K562 (cell line): ENCODE measurements around the gene PPARG. TPM values are rescaled to one million over a fixed set of nuclear protein-coding genes. Genes with fewer than 3 reads are reported as not detected.

ENCODE experiments used
- BRF1 ChIP-seq: IDR thresholded peaks from 3 replicates; pipeline ENCODE4 v1.6.1; 2011; ENCODE audit warnings: borderline replicate concordance, mild to moderate bottlenecking; ENCODE audit not compliant: insufficient read length; ENCODE audit errors: extremely low read depth
- CBX3 ChIP-seq, 2 experiments: IDR thresholded peaks; 1 replicate in 1 of 2; 2 replicates in 1 of 2; pipeline ENCODE4 v1.6.1; 2012; ENCODE audit warnings: inconsistent platforms in 2 of 2, low read length in 2 of 2, borderline replicate concordance in 1 of 2, control low read depth in 1 of 2
- DPF2 ChIP-seq: fragments of 450-650 bp; IDR thresholded peaks from 2 replicates; pipeline ENCODE4 v1.6.1; 2016
- E2F6 ChIP-seq, 2 experiments: IDR thresholded peaks; 2 replicates each; pipeline ENCODE4 v1.6.1; 2011; ENCODE audit warnings: borderline replicate concordance in 1 of 2, control low read depth in 1 of 2, low read depth in 1 of 2, low read length in 1 of 2, mild to moderate bottlenecking in 1 of 2, mixed read lengths in 1 of 2, moderate library complexity in 1 of 2; ENCODE audit not compliant: insufficient read depth in 1 of 2, insufficient read length in 1 of 2, poor library complexity in 1 of 2, severe bottlenecking in 1 of 2; ENCODE audit errors: extremely low read depth in 1 of 2
- ZBTB7A ChIP-seq: IDR thresholded peaks from 2 replicates; pipeline ENCODE4 v1.6.1; 2011; ENCODE audit warnings: low read depth, mild to moderate bottlenecking, low read length, moderate library complexity, borderline replicate concordance; ENCODE audit not compliant: control insufficient read depth
- ZBTB9 ChIP-seq: fragments of 450-650 bp; formaldehyde crosslinking; IDR thresholded peaks from 2 replicates; pipeline ENCODE4 v1.4.0; 2020; ENCODE audit warnings: mild to moderate bottlenecking, moderate library complexity
- polyA plus RNA-seq, 8 experiments: library from polyadenylated mRNA; depleted of rRNA in 4 of 8; stranded (reverse) in 5 of 8; unstranded in 3 of 8; fragments of >200 nt; fragmentation: Nextera tagmentation in 2 of 8; fragmentation: Illumina TruSeq in 1 of 8; extraction: Ambion mirVana in 2 of 8; extraction: Trizol in 1 of 8; gene quantifications; 2 replicates each; pipeline versions ENCODE4 v1.2.1 to v1.2.3, GENCODE V29; 2011 to 2014; ENCODE audit warnings: inconsistent platforms in 1 of 8, missing spikeins in 1 of 8
- total RNA-seq, 7 experiments: library from RNA; depleted of rRNA in 6 of 7; stranded (reverse); fragments of >200 nt in 6 of 7; fragmentation: Illumina TruSeq in 2 of 7; extraction: Trizol in 2 of 7; gene quantifications; 2 replicates each; pipeline versions ENCODE4 v1.2.1 to v1.2.3, GENCODE V29; 2011 to 2021; ENCODE audit warnings: low replicate concordance in 1 of 7
- TF ChIP-seq, protein P1 (sequence below), 2 experiments: fragments of 450-650 bp in 1 of 2; sonication (generic) in 1 of 2; formaldehyde crosslinking; conservative IDR thresholded peaks; 2 replicates each; pipeline versions ENCODE4 v1.4.0 to v1.8.1; 2020 to 2022; ENCODE audit warnings: mild to moderate bottlenecking in 1 of 2, missing genetic modification reagents in 1 of 2
- TF ChIP-seq, protein P2 (sequence below), 2 experiments: fragments of 450-650 bp; IDR thresholded peaks; 2 replicates each; pipeline ENCODE4 v1.6.1; 2018; ENCODE audit warnings: mild to moderate bottlenecking in 2 of 2, low read depth in 1 of 2; ENCODE audit not compliant: partially characterized antibody in 2 of 2
- TF ChIP-seq, protein P3 (sequence below): fragments of 450-650 bp; IDR thresholded peaks from 2 replicates; pipeline ENCODE4 v1.6.1; 2016; ENCODE audit warnings: antibody characterized with exemption
- TF ChIP-seq, protein P4 (sequence below): fragments of 250-450 bp; sonication (Bioruptor Pico); IDR thresholded peaks from 2 replicates; pipeline ENCODE4 v1.5.1; 2021; ENCODE audit warnings: mild to moderate bottlenecking

PPARG gene
- total and polyA plus RNA-seq, 9 of the 15 experiments (the other 6 are each of a cell fraction or from before 2014, with no cell fraction given): not detected

DNA sequence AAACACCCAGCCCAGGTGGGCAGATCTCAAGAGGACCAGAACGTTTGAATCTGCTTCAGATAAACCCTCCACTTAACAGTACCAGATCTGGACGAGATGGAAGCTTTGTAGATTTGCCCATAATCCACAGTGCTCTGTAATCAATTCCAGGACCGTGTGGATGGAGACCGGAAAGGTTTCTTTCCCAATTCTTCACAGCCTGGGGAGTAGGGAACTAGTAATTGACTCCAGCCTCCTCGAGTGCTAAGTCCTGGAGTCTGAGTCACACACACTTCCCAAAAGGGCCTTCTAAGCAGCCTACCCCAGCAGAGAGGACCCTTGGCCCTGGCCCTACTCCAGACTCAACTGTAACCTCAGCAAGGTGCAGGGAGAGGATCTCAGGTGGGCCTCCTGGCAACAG, 139.3 kb downstream of the PPARG start (continued):
- TF ChIP-seq, protein P1, sequence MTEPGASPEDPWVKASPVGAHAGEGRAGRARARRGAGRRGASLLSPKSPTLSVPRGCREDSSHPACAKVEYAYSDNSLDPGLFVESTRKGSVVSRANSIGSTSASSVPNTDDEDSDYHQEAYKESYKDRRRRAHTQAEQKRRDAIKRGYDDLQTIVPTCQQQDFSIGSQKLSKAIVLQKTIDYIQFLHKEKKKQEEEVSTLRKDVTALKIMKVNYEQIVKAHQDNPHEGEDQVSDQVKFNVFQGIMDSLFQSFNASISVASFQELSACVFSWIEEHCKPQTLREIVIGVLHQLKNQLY (CRISPR knock-in tag; conservative IDR thresholded peaks at IDR 0.05): no peak
- TF ChIP-seq BRF1 (no peak), CBX3 (IDR thresholded peaks at IDR 0.05; ENCODE audit: borderline replicate concordance in 1 of 2, low read length in 2 of 2) (no peak), DPF2 (no peak), ZBTB7A (no peak), E2F6 (IDR thresholded peaks at IDR 0.05; ENCODE audit: borderline replicate concordance in 1 of 2, extremely low read depth in 1 of 2, insufficient read depth in 1 of 2, insufficient read length in 1 of 2, low read depth in 1 of 2, low read length in 1 of 2, poor library complexity in 1 of 2, severe bottlenecking in 1 of 2) (no peak), ZBTB9 (CRISPR knock-in tag) (no peak)
- TF ChIP-seq, protein P2, sequence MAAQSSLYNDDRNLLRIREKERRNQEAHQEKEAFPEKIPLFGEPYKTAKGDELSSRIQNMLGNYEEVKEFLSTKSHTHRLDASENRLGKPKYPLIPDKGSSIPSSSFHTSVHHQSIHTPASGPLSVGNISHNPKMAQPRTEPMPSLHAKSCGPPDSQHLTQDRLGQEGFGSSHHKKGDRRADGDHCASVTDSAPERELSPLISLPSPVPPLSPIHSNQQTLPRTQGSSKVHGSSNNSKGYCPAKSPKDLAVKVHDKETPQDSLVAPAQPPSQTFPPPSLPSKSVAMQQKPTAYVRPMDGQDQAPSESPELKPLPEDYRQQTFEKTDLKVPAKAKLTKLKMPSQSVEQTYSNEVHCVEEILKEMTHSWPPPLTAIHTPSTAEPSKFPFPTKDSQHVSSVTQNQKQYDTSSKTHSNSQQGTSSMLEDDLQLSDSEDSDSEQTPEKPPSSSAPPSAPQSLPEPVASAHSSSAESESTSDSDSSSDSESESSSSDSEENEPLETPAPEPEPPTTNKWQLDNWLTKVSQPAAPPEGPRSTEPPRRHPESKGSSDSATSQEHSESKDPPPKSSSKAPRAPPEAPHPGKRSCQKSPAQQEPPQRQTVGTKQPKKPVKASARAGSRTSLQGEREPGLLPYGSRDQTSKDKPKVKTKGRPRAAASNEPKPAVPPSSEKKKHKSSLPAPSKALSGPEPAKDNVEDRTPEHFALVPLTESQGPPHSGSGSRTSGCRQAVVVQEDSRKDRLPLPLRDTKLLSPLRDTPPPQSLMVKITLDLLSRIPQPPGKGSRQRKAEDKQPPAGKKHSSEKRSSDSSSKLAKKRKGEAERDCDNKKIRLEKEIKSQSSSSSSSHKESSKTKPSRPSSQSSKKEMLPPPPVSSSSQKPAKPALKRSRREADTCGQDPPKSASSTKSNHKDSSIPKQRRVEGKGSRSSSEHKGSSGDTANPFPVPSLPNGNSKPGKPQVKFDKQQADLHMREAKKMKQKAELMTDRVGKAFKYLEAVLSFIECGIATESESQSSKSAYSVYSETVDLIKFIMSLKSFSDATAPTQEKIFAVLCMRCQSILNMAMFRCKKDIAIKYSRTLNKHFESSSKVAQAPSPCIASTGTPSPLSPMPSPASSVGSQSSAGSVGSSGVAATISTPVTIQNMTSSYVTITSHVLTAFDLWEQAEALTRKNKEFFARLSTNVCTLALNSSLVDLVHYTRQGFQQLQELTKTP (IDR thresholded peaks at IDR 0.05; ENCODE audit: low read depth in 1 of 2, partially characterized antibody in 2 of 2): no peak
- TF ChIP-seq, protein P3, sequence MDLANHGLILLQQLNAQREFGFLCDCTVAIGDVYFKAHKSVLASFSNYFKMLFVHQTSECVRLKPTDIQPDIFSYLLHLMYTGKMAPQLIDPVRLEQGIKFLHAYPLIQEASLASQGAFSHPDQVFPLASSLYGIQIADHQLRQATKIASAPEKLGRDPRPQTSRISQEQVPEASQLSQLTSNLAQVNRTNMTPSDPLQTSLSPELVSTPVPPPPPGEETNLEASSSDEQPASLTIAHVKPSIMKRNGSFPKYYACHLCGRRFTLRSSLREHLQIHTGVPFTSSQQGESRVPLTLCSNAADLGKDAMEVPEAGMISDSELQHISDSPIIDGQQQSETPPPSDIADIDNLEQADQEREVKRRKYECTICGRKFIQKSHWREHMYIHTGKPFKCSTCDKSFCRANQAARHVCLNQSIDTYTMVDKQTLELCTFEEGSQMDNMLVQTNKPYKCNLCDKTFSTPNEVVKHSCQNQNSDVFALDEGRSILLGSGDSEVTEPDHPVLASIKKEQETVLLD: no peak
- TF ChIP-seq, protein P4, sequence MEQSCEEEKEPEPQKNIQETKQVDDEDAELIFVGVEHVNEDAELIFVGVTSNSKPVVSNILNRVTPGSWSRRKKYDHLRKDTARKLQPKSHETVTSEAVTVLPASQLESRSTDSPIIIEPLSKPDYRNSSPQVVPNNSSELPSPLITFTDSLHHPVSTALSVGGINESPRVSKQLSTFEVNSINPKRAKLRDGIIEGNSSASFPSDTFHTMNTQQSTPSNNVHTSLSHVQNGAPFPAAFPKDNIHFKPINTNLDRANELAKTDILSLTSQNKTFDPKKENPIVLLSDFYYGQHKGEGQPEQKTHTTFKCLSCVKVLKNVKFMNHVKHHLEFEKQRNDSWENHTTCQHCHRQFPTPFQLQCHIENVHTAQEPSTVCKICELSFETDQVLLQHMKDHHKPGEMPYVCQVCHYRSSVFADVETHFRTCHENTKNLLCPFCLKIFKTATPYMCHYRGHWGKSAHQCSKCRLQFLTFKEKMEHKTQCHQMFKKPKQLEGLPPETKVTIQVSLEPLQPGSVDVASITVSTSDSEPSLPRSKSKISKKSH (CRISPR knock-in tag): no peak
